ENCODE data around the gene BACH2.
A peak's percentile ranks its signal among the peaks of the same experiment; 100 is the strongest.
"Not testable (repeated sequence)": the region's sequence is repeated elsewhere in the genome, so short reads cannot be mapped to it uniquely, and the experiment has no call there.

BACH2 gene

DNA sequence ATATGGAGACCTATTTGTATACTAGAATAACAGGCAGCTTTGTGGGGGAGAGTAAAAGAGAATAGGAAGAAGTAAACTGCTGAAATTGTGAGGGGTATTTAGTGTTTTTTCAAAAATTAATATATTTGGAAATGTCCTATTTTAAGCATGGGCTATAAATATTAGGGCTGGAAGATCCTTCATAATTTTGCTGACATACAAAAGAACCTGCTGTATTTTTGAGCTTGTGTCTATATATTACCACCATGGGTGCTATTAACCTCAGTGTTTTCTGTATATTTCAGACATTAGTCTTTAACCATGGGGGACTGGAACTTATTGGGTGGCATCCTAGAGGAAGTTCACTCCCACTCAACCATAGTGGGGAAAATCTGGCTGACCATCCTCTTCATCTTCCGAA, 402.5 kb downstream of the BACH2 start, which contains the start of gene GJA10:
Gene GJA10, plus strand, starts transcription at position 301 of the 400 bp plus-strand sequence. Its CDS starts 0 bp downstream, at position 301.
- H3K4me3 ChIP-seq (ENCODE audit: low read length): no peak within 1 kb of the TSS
- DNase-seq (ENCODE audit: low read depth): no peak
- TF ChIP-seq, protein P1, sequence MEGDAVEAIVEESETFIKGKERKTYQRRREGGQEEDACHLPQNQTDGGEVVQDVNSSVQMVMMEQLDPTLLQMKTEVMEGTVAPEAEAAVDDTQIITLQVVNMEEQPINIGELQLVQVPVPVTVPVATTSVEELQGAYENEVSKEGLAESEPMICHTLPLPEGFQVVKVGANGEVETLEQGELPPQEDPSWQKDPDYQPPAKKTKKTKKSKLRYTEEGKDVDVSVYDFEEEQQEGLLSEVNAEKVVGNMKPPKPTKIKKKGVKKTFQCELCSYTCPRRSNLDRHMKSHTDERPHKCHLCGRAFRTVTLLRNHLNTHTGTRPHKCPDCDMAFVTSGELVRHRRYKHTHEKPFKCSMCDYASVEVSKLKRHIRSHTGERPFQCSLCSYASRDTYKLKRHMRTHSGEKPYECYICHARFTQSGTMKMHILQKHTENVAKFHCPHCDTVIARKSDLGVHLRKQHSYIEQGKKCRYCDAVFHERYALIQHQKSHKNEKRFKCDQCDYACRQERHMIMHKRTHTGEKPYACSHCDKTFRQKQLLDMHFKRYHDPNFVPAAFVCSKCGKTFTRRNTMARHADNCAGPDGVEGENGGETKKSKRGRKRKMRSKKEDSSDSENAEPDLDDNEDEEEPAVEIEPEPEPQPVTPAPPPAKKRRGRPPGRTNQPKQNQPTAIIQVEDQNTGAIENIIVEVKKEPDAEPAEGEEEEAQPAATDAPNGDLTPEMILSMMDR (IDR thresholded peaks at IDR 0.05; ENCODE audit: insufficient read depth, low read depth, low read length, missing control alignments): no peak

GRCh38 chr6:89892577-89892976, 404.1 kb downstream of the BACH2 start:
- DNase-seq (ENCODE audit: low read depth): not testable (repeated sequence)
- TF ChIP-seq, protein P1 (IDR thresholded peaks at IDR 0.05; ENCODE audit: insufficient read depth, low read depth, low read length, missing control alignments): peak; percentile 5

GRCh38 chr6:89890845-89891528, 405.7 kb downstream of the BACH2 start:
- DNase-seq (ENCODE audit: low read depth): not testable (repeated sequence)

More at GRCh38 chr6:89892577-89892976, 404.1 kb downstream of the BACH2 start:
- not testable (repeated sequence) for H3K4me3 ChIP-seq (ENCODE audit: low read length)

DNA sequence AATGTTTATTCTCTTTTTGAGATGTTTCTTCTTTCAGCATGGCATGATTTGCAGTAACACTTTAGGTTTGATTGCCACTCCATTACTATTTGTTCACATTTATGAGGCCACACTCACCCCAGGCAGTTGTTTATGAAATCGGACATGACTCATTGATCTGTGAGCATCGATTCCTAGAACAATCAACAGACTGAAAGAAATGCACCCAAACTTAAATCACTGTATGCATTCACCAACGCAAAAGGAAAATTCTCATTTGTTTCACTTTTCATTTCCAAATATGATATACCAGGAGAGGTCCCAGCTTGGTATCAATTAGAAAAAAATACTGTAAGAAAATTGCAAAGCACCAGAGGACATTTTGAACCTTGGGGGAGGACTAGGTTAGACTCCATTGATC, 407.8 kb downstream of the BACH2 start:
- H3K4me3 ChIP-seq (ENCODE audit: low read length): no peak overlapping the region
- peak; percentile 39 for DNase-seq (ENCODE audit: low read depth)
- TF ChIP-seq, protein P1 (IDR thresholded peaks at IDR 0.05; ENCODE audit: insufficient read depth, low read depth, low read length, missing control alignments): no peak

More at GRCh38 chr6:89890845-89891528, 405.7 kb downstream of the BACH2 start:
- H3K4me3 ChIP-seq (ENCODE audit: low read length): not testable (repeated sequence)

DNA sequence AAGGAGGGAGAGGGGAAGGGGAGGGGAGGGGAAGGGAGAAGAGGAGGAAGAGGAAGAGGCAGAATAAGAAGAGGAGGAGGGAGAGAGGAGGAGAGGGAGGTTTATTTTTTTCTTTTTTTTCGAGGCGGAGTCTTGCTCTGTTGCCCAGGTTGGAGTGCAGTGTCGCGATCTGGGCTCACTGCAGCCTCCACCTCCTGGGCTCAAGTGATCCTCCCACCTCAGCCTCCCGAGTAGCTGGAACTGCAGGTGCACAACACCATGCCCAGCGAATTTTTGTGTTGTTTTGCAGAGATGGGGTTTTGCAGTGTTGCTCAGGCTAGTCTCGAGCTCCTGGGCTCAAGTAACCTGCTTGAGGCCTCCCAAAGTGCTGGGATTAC, 408.5 kb downstream of the BACH2 start:
- no peak for DNase-seq (ENCODE audit: low read depth)
- no peak overlapping the region for H3K4me3 ChIP-seq (ENCODE audit: low read length)
- TF ChIP-seq, protein P1 (IDR thresholded peaks at IDR 0.05; ENCODE audit: insufficient read depth, low read depth, low read length, missing control alignments): no peak

DNA sequence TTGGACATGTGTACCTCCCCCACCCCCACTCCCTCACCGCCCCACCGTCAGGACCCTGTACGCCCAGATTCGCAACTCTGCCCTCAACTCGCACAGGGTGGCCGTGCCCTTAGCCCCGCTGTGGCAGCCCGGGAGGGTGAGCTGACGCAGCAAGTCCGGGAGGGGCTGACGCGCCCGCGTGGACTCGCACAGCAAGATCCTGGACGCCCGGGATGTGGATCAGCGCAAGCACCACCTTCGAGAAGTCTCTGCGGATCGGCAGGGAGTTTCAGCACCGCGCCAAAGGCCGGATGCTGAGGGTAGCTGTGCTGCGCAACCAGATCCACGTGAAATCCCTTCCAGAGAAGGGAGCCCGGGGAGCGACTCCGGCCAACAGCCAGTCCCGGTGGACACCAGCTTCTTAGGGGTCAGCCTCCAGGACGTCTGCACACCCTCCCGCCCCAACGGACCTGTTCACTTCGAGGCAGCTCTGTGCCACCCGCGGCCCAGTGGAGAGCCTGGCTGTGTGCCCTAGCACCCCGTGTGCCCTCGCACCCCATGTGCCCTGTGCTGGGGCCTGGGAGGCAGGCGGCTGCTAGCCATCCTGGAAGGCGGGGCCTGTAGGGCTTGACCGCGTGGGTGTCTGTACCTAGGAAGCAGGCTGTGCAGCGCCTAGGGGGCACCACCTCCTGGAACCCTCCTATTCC, 409.0 kb downstream of the BACH2 start:
- TF ChIP-seq, protein P1 (IDR thresholded peaks at IDR 0.05; ENCODE audit: insufficient read depth, low read depth, low read length, missing control alignments): no peak
- no peak overlapping the region for H3K4me3 ChIP-seq (ENCODE audit: low read length)
- DNase-seq (ENCODE audit: low read depth): peak; percentile 15

DNA sequence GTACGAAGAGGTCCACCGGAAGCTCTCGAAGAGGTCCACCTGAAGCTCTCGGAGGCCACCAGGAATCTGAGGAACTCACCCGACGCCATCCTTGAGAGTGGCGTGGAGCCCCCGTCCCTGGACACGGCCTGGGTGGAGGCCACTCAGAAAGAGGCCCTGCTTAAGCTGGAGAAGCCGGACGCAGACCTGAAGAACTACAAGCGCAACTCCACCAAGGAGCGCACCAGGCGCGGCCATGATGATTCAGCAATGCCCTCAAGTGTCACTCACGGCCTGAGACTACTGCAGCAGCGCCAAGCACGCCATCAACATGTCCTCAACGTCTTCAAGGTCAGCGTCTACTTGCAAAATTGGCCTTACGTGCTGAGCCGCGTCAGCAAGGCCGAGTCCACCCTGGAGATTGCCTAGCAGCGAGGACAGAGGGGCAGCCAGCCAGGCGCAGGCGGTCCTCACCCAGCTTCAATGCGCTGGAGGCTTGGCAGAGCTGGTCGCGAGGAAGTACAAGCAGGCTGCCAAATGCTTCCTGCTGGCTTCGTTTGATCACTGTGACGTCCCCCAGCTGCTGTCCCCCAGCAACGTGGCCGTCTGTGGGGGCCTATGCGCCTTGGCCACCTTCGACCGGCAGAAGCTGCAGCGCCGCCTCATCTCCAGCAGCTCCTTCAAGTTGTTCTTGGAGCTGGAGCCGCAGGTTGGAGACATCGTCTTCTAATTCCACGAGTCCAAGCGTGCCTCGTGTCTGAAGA, 410.1 kb downstream of the BACH2 start:
- TF ChIP-seq, protein P1 (IDR thresholded peaks at IDR 0.05; ENCODE audit: insufficient read depth, low read depth, low read length, missing control alignments): no peak
- no peak for DNase-seq (ENCODE audit: low read depth)
- H3K4me3 ChIP-seq (ENCODE audit: low read length): no peak overlapping the region
